ENCODE measurements around the gene CCDC170.

The CCDC170 gene

GRCh38 chr6:151481786-151482185 is 12.0 kb upstream of the CCDC170 start:
- no peak for DNase-seq (ENCODE audit: extremely low read depth, low read depth)
- no peak for TF ChIP-seq CTCF (IDR thresholded peaks at IDR 0.05; ENCODE audit: low read depth, low read length, missing control alignments)
- H3K4me3 ChIP-seq (replicated peaks; ENCODE audit: low read depth, low read length), result no peak overlapping the region

DNA sequence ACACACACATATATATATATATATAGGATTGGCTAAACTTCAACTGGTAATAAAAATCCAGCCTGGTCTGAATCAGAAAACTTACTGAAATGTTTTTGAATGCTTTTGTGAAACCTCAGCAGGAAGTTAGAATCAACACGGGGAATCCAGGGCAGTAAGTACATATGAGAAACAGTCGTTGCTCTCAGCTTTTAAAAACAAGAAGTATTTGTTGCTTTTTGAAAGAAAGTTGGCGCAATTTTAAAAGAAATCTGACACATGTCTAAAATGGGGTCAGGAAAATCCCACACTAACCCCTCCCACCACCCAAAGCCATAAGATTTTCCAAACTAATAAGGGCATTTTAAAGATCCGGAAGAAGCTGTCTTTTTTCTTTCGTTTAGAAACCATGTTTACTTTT is 11.5 kb upstream of the CCDC170 start:
- H3K4me3 ChIP-seq (replicated peaks; ENCODE audit: low read depth, low read length), result no peak overlapping the region
- no peak for DNase-seq (ENCODE audit: extremely low read depth, low read depth)
- TF ChIP-seq CTCF (IDR thresholded peaks at IDR 0.05; ENCODE audit: low read depth, low read length, missing control alignments), result no peak

DNA sequence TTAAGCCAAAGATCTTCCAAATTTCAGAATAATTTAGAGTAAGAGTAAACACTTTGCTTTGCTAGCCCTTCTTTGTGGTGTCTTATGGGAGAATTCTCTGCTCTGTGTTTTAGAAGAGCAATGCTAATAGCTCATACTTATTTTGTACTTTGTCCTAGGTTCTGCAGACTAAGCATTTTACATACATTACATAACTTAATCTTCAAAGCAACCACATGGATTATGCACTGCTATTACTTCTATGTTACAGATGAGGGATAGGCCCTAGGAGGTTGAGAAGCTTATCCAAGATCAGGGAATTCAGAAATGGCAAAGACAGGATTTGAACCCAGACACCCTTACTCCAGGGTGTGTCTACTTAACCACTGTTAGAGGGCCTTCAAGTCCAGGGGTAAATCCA is 9.8 kb upstream of the CCDC170 start:
- no peak for DNase-seq (ENCODE audit: extremely low read depth, low read depth)
- TF ChIP-seq CTCF (IDR thresholded peaks at IDR 0.05; ENCODE audit: low read depth, low read length, missing control alignments), result no peak
- H3K4me3 ChIP-seq (replicated peaks; ENCODE audit: low read depth, low read length), result no peak overlapping the region

- no peak for TF ChIP-seq CTCF (IDR thresholded peaks at IDR 0.05; ENCODE audit: low read depth, low read length, missing control alignments)
- H3K4me3 ChIP-seq (replicated peaks; ENCODE audit: low read depth, low read length), result no peak overlapping the region
- no peak for DNase-seq (ENCODE audit: extremely low read depth, low read depth)
Observed at GRCh38 chr6:151488226-151488625, 5.6 kb upstream of the CCDC170 start.

DNA sequence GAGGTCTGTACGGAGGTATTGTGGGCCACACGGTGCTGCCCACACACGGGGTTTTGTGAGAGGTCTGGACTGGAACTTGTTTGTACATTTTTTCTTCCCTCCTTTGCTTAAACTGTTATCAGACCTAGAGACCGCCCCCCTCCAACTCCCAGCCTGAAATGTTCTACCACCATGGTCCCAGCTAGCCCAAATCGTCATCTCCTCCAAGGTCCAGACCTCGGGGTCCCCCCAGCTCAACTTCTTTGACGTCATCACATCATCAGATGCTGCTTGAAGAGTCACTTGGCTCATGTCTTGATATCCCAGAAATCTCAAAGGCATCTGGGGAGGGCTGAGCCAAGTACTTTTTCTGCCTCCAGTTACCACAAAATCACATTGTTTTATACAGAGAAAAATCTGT is 2.8 kb upstream of the CCDC170 start:
- no peak overlapping the region for H3K4me3 ChIP-seq (replicated peaks; ENCODE audit: low read depth, low read length)
- DNase-seq (ENCODE audit: extremely low read depth, low read depth), result no peak
- no peak for TF ChIP-seq CTCF (IDR thresholded peaks at IDR 0.05; ENCODE audit: low read depth, low read length, missing control alignments)

- peak overlapping the region; percentile 62 for H3K4me3 ChIP-seq (replicated peaks; ENCODE audit: low read depth, low read length)
- TF ChIP-seq CTCF (IDR thresholded peaks at IDR 0.05; ENCODE audit: low read depth, low read length, missing control alignments), result no peak
- DNase-seq (ENCODE audit: extremely low read depth, low read depth), result no peak
Observed at GRCh38 chr6:151493161-151493803, 535 bp upstream of the CCDC170 start.

Measured in HFF-Myc (cell line).